Stomach (tissue), 9 donors: ENCODE results near the gene RREB1. TPM values are rescaled to one million over a fixed set of nuclear protein-coding genes. Genes with fewer than 3 reads are reported as not detected.

ENCODE experiments used
- DNase-seq, 2 donors: peaks; one replicate each; pipeline versions ENCODE4 v3.0.0 to v3.0.0-alpha.2; 2013 to 2019
- H3K27ac ChIP-seq, 5 donors: fragments of 200-600 bp in 4 of 5; sonication (generic) in 4 of 5; one replicate each; pipeline ENCODE4 v1.5.1; 2013 to 2019; ENCODE audit warnings: mild to moderate bottlenecking in 1 of 5, moderate library complexity in 1 of 5
- H3K27me3 ChIP-seq, 3 donors: fragments of 200-600 bp; sonication (generic); one replicate each; pipeline ENCODE4 v1.5.1; 2017 to 2019; ENCODE audit warnings: mixed run types in 1 of 3
- H3K36me3 ChIP-seq, 4 donors: fragments of 200-600 bp; sonication (generic); 1 replicate in 3 of 4; 2 replicates in 1 of 4; pipeline ENCODE4 v1.5.1; 2016 to 2019
- H3K4me1 ChIP-seq, 4 donors: fragments of 200-600 bp; sonication (generic); one replicate each; pipeline ENCODE4 v1.5.1; 2016 to 2019
- H3K4me3 ChIP-seq, 4 donors: fragments of 200-600 bp; sonication (generic) in 3 of 4; one replicate each; pipeline ENCODE4 v1.5.1; 2016 to 2019; ENCODE audit warnings: mild to moderate bottlenecking in 1 of 4
- H3K9me3 ChIP-seq, 4 donors: fragments of 200-600 bp; sonication (generic); one replicate each; pipeline ENCODE4 v1.5.1; 2016 to 2019
- EP300 ChIP-seq: sonication (generic); formaldehyde crosslinking; IDR thresholded peaks from one replicate; pipeline ENCODE4 v1.6.1; 2017; ENCODE audit warnings: antibody characterized with exemption
- POLR2A ChIP-seq, 4 donors: fragments of 450-650 bp; IDR thresholded peaks; one replicate each; pipeline ENCODE4 v1.6.1; 2016; ENCODE audit warnings: antibody characterized with exemption in 4 of 4, control low read depth in 2 of 4, mild to moderate bottlenecking in 1 of 4, moderate library complexity in 1 of 4
- POLR2AphosphoS5 ChIP-seq, 3 donors: sonication (generic); formaldehyde crosslinking; IDR thresholded peaks; one replicate each; pipeline ENCODE4 v1.6.1; 2016; ENCODE audit warnings: antibody characterized with exemption in 3 of 3
- WGBS, 5 donors: extraction: QIAGEN DNeasy Blood & Tissue Kit in 3 of 5; methylation state at CpG; one replicate each; pipeline versions ENCODE4 v1.1.5 to v1.1.7; 2013 to 2018; 5-methylcytosine and 5-hydroxymethylcytosine counted together
- intact Hi-C: fragments of 100-400 bp; cut with DNase I; formaldehyde crosslinking; loops from one replicate; pipeline ENCODE4 v1.15.1; 2023; ENCODE audit warnings: low total_unique reads
- polyA plus RNA-seq, 3 donors: library from polyadenylated mRNA; stranded (reverse); fragments of 200-250 nt; gene quantifications; one replicate each; pipeline ENCODE4 v1.2.3, GENCODE V29; 2013
- total RNA-seq, 5 donors: library from RNA; depleted of rRNA; stranded (reverse); fragments of >200 nt; gene quantifications; one replicate each; pipeline versions ENCODE4 v1.1.0 to v1.2.3, GENCODE V29; 2014 to 2016
- TF ChIP-seq, protein P1 (sequence below), 7 experiments: fragments of 450-650 bp in 4 of 7; fragments of 200-600 bp in 3 of 7; sonication (generic) in 3 of 7; IDR thresholded peaks; one replicate each; pipeline ENCODE4 v1.5.1; 2016 to 2019; ENCODE audit warnings: antibody characterized with exemption in 7 of 7, control low read depth in 2 of 7, mild to moderate bottlenecking in 1 of 7
- donor health status: healthy with polysubstance abuse.
- donor health status: Bipolar disorder and iron deficiency.
- donor health status: healthy.

The RREB1 gene
- total and polyA plus RNA-seq, 8 donors = 4.0 to 125 (median 45.3) TPM

DNA sequence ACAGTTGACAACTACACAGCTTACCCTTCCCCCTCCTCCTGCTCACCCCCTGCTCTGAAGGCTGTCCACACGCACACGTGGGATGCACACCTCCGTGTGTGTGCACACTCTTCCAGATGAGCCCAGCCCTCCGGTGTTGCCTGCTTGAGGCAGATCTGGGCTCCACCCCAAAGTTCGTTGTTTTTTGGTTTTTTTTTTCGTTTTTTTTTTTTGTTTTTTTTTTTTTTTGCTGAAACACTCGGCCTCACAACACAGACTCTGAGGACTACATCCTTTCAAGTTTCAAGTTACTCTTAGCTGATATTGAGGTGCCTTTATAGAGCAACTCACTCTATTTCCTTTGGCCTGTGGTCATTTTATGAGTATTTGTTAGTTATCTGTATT is 88.2 kb downstream of the RREB1 start:
- peaks cover 9 to 45% (median 28%) of the 10 kb centered on the region in 4 donors for H3K36me3 ChIP-seq
- intact Hi-C loops = no loop called here
- peaks cover 14 to 37% (median 23%) of the 10 kb centered on the region in 4 donors for H3K4me1 ChIP-seq
- DNase-seq = peak in 1 of 2 donors; percentile 32
- TF ChIP-seq POLR2A (IDR thresholded peaks at IDR 0.05) = no peak
- TF ChIP-seq, protein P1, sequence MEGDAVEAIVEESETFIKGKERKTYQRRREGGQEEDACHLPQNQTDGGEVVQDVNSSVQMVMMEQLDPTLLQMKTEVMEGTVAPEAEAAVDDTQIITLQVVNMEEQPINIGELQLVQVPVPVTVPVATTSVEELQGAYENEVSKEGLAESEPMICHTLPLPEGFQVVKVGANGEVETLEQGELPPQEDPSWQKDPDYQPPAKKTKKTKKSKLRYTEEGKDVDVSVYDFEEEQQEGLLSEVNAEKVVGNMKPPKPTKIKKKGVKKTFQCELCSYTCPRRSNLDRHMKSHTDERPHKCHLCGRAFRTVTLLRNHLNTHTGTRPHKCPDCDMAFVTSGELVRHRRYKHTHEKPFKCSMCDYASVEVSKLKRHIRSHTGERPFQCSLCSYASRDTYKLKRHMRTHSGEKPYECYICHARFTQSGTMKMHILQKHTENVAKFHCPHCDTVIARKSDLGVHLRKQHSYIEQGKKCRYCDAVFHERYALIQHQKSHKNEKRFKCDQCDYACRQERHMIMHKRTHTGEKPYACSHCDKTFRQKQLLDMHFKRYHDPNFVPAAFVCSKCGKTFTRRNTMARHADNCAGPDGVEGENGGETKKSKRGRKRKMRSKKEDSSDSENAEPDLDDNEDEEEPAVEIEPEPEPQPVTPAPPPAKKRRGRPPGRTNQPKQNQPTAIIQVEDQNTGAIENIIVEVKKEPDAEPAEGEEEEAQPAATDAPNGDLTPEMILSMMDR (IDR thresholded peaks at IDR 0.05) = no peak
- peak overlapping the region in 2 of 5 donors; percentile 5 to 20 for H3K27ac ChIP-seq
- H3K27me3 ChIP-seq = no peaks in the 10 kb centered on the region
- no peaks in the 10 kb centered on the region for H3K9me3 ChIP-seq
- no peak overlapping the region for H3K4me3 ChIP-seq
- WGBS, 5 donors = 18 to 46% (median 30%) methylated on average over 7 of the region's 7 CpGs

DNA sequence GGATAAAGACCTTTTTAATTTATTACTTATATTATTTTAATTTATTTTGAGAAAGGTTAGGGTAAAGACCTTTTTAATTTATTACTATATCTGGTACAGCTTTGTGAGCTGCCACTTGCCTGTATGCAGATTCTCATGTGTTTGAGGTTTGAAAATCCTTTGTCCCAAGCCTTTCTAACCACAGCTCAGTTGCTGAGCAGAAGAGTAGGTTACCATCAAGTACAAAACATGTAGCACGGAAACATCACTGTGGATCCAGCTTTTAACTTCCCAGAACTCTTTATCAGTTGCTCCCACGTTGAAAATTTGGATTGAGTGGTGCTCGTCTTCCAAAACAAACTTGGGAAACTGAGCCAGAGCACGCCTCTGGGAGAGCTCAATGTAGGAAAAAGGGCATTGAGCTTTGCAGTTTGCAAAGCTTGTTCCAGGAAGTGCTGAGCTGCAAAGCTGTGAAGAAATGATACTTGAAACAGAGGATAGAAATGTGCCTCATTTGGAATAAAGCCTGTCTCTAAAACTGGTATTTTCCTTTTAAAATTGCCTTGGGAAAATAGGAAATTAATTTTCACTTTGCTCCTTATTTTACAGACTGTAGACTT is 89.0 kb downstream of the RREB1 start:
- no peaks in the 10 kb centered on the region for H3K9me3 ChIP-seq
- H3K4me3 ChIP-seq = no peak overlapping the region
- no peaks in the 10 kb centered on the region for H3K27me3 ChIP-seq
- DNase-seq = no peak
- 50 to 72% (median 68%) methylated on average over 4 of the region's 4 CpGs for WGBS, 5 donors
- intact Hi-C loops = no loop called here
- peak overlapping the region in 1 of 5 donors; percentile 21 for H3K27ac ChIP-seq
- TF ChIP-seq EP300 (no peak), POLR2AphosphoS5 (IDR thresholded peaks at IDR 0.05) (no peak), POLR2A (IDR thresholded peaks at IDR 0.05) (no peak)
- TF ChIP-seq, protein P1 (IDR thresholded peaks at IDR 0.05) = no peak
- H3K36me3 ChIP-seq = peaks cover 11 to 39% (median 27%) of the 10 kb centered on the region in 4 donors
- peaks cover 19 to 45% (median 28%) of the 10 kb centered on the region in 4 donors for H3K4me1 ChIP-seq

DNA sequence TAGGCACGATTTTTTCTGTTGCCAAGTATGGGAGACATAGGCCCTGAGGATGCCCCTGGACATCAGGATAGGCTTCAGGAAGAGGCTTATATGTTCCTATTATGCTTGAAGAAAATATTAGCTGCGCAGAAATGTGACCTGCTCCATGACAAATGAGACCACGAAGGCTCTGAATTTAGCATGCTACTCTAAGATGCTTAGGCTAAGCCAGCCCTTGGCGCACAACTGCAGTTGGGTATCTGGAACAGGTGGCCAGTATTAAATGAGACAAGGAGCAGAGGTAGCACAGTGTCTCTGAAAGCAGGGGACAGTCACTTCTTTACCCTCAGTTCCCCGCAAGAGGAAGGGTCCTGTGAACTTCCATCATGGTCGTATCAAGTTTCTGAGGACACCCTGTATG is 90.0 kb downstream of the RREB1 start:
- WGBS, 5 donors = 90 to 100% (median 95%) methylated on average over 6 of the region's 6 CpGs
- H3K4me3 ChIP-seq = no peak overlapping the region
- no peaks in the 10 kb centered on the region for H3K9me3 ChIP-seq
- peaks cover 28 to 51% (median 38%) of the 10 kb centered on the region in 4 donors for H3K4me1 ChIP-seq
- TF ChIP-seq, protein P1 (IDR thresholded peaks at IDR 0.05) = no peak
- no peak overlapping the region for H3K27ac ChIP-seq
- intact Hi-C loops = no loop called here
- H3K36me3 ChIP-seq = peaks cover 15 to 35% (median 28%) of the 10 kb centered on the region in 4 donors
- DNase-seq = no peak
- H3K27me3 ChIP-seq = no peaks in the 10 kb centered on the region

DNA sequence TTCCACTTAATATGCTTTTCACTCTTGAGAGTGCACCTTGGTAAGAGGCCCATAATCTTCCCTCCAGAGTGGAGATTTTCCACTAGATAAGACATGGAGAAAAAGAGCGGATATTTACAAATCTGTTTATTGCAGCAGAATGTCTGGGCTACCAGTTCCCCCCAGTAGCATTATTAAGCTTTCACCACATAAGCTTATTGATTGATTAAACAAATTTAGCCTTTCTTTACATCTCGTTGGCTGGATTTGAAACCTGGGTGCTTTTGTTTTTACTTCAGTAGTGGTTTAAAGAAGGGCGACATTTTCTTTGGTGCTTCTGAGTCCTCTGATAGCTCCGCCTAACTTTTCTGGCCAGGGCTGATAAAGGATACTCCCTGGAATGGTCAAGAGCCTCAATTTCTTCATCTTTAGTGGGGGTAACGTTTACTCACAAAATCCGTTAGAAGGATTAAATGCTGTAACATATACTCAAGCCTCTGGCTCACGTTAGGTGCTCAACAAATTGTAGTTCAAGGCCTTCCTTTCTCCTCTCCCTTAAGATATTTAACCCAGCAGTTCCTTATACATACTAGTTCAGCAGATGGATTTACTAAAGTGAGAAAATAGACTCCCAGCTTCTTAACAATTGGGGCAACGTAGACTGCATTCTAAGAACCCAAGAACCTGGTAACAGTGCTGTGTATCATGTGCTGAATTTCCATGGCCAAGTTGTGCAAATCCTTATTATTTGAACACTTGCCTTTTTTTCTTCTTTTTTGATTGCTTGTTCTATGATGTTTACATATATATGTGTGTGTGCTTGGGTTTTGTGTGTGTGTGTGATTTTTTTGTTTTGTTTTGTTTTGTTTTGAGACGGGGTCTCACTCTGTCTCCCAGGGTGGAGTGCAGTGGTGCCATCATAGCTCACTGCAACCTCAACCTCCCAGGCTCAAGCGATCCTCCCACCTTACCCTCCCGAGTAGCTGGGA is 91.4 kb downstream of the RREB1 start:
- peaks cover 30 to 60% (median 46%) of the 10 kb centered on the region in 4 donors for H3K4me1 ChIP-seq
- no peak for DNase-seq
- intact Hi-C loops = no loop called here
- 80 to 86% (median 86%) methylated on average over 11 of the region's 11 CpGs for WGBS, 5 donors
- no peaks in the 10 kb centered on the region for H3K27me3 ChIP-seq
- H3K9me3 ChIP-seq = no peaks in the 10 kb centered on the region
- H3K36me3 ChIP-seq = peaks cover 15 to 44% (median 34%) of the 10 kb centered on the region in 4 donors
- TF ChIP-seq POLR2AphosphoS5 (IDR thresholded peaks at IDR 0.05) (no peak), EP300 (no peak), POLR2A (IDR thresholded peaks at IDR 0.05) (no peak)
- TF ChIP-seq, protein P1 (IDR thresholded peaks at IDR 0.05) = no peak
- peak overlapping the region in 2 of 5 donors; percentile 78 to 82 for H3K27ac ChIP-seq
- no peak overlapping the region for H3K4me3 ChIP-seq
